ENCODE measurements around the gene GLMN.

The GLMN gene, protein sequence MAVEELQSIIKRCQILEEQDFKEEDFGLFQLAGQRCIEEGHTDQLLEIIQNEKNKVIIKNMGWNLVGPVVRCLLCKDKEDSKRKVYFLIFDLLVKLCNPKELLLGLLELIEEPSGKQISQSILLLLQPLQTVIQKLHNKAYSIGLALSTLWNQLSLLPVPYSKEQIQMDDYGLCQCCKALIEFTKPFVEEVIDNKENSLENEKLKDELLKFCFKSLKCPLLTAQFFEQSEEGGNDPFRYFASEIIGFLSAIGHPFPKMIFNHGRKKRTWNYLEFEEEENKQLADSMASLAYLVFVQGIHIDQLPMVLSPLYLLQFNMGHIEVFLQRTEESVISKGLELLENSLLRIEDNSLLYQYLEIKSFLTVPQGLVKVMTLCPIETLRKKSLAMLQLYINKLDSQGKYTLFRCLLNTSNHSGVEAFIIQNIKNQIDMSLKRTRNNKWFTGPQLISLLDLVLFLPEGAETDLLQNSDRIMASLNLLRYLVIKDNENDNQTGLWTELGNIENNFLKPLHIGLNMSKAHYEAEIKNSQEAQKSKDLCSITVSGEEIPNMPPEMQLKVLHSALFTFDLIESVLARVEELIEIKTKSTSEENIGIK

GRCh38 chr1:92298573-92299476 lies at the start of gene GLMN, which contains the start of gene RPAP2:
Gene GLMN, minus strand, starts transcription at chr1:92298987. Its CDS starts 988 bp downstream, at chr1:92297999.
Gene RPAP2, plus strand, starts transcription at chr1:92299059. Its CDS starts 15 bp downstream, at chr1:92299074.
- TF ChIP-seq CTCF (IDR thresholded peaks at IDR 0.05; ENCODE audit: insufficient read depth, low read length, poor library complexity, severe bottlenecking) = peak; percentile 26
- no peaks in the 10 kb centered on the region for H3K27me3 ChIP-seq (replicated peaks; ENCODE audit: control insufficient read depth, insufficient read depth, low read length)
- peak within 1 kb of the TSS; percentile 90 for H3K4me3 ChIP-seq (replicated peaks; ENCODE audit: low read depth, low read length)
- DNase-seq (ENCODE audit: extremely low read depth, insufficient read length) = peak; percentile 94
- H3K36me3 ChIP-seq (ENCODE audit: control insufficient read depth, insufficient read depth, low read length) = no peaks in the 10 kb centered on the region; the same call in 1 of the 2 replicates

- no peak overlapping the region for H3K4me3 ChIP-seq (replicated peaks; ENCODE audit: low read depth, low read length)
- no peaks in the 10 kb centered on the region for H3K36me3 ChIP-seq (ENCODE audit: control insufficient read depth, insufficient read depth, low read length)
- no peak for DNase-seq (ENCODE audit: extremely low read depth, insufficient read length)
- no peaks in the 10 kb centered on the region for H3K27me3 ChIP-seq (replicated peaks; ENCODE audit: control insufficient read depth, insufficient read depth, low read length)
- no peak for TF ChIP-seq CTCF (IDR thresholded peaks at IDR 0.05; ENCODE audit: insufficient read depth, low read length, poor library complexity, severe bottlenecking)
These were observed 48.3 kb upstream of the GLMN start for GRCh38 chr1:92346866-92347640.

- no peak for TF ChIP-seq CTCF (IDR thresholded peaks at IDR 0.05; ENCODE audit: insufficient read depth, low read length, poor library complexity, severe bottlenecking)
- Histone ChIP-seq H3K27me3 (replicated peaks; ENCODE audit: control insufficient read depth, insufficient read depth, low read length) (no peaks in the 10 kb centered on the region), H3K36me3 (ENCODE audit: control insufficient read depth, insufficient read depth, low read length) (peaks cover 2% of the 10 kb centered on the region; the same call in 1 of the 2 replicates), H3K4me3 (replicated peaks; ENCODE audit: low read depth, low read length) (no peak overlapping the region)
- DNase-seq (ENCODE audit: extremely low read depth, insufficient read length) = no peak
These were observed 44.3 kb upstream of the GLMN start for GRCh38 chr1:92343061-92343460.

- no peak for TF ChIP-seq CTCF (IDR thresholded peaks at IDR 0.05; ENCODE audit: insufficient read depth, low read length, poor library complexity, severe bottlenecking)
- Histone ChIP-seq H3K4me3 (replicated peaks; ENCODE audit: low read depth, low read length) (no peak overlapping the region), H3K36me3 (ENCODE audit: control insufficient read depth, insufficient read depth, low read length) (peaks cover 2% of the 10 kb centered on the region; the same call in 1 of the 2 replicates), H3K27me3 (replicated peaks; ENCODE audit: control insufficient read depth, insufficient read depth, low read length) (no peaks in the 10 kb centered on the region)
- DNase-seq (ENCODE audit: extremely low read depth, insufficient read length) = no peak
These were observed 43.6 kb upstream of the GLMN start for GRCh38 chr1:92342401-92342800.

DNA sequence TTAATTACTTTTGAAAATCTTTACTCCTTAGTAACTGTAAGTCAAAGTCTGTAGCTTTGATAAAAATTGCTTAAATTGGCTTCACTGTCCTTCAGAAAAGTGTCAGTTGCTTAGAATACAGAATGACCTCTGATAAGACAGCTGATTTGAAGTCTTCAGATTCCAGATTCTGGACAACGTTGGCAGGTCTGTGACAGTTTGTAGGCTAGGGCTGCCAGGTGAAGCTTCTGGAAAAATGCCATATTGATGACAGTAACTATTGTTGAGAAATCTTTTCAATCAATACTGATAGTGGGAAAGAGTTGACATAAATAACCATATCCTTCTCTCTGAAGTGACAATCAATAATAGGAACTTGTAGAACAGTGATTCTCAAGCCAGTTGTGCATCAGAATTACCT lies 41.4 kb upstream of the GLMN start:
- DNase-seq (ENCODE audit: extremely low read depth, insufficient read length) = no peak
- no peak for TF ChIP-seq CTCF (IDR thresholded peaks at IDR 0.05; ENCODE audit: insufficient read depth, low read length, poor library complexity, severe bottlenecking)
- Histone ChIP-seq H3K36me3 (ENCODE audit: control insufficient read depth, insufficient read depth, low read length) (peaks cover 2% of the 10 kb centered on the region; the same call in 1 of the 2 replicates), H3K4me3 (replicated peaks; ENCODE audit: low read depth, low read length) (no peak overlapping the region), H3K27me3 (replicated peaks; ENCODE audit: control insufficient read depth, insufficient read depth, low read length) (no peaks in the 10 kb centered on the region)
